ENCODE data around the gene TMEM163. TPM values are rescaled to one million over a fixed set of nuclear protein-coding genes. Genes with fewer than 3 reads are reported as not detected.
A peak's percentile ranks its signal among the peaks of the same experiment; 100 is the strongest.

The TMEM163 gene
- total and polyA plus RNA-seq, 2 of the 13 experiments (the other 11 are each of a cell fraction or from before 2014, with no cell fraction given), result 0.05 TPM; not detected in 1

GRCh38 chr2:134412639-134412999 lies 306.2 kb downstream of the TMEM163 start (continued):
- TF ChIP-seq ZNF770 (CRISPR knock-in tag; IDR thresholded peaks at IDR 0.05) (no peak), PHF8 (CRISPR knock-in tag; IDR thresholded peaks at IDR 0.05) (no peak; the same call in 1 of the 2 replicates), U2AF2 (IDR thresholded peaks at IDR 0.05; ENCODE audit: low read depth, low read length) (no peak), GPN1 (CRISPR knock-in tag; IDR thresholded peaks at IDR 0.05; ENCODE audit: borderline replicate concordance) (no peak), ATF7 (IDR thresholded peaks at IDR 0.05) (no peak), ATF7 (CRISPR knock-in tag; IDR thresholded peaks at IDR 0.05) (no peak), ZBTB38 (CRISPR knock-in tag; IDR thresholded peaks at IDR 0.05) (0 out of 2 replicates have a peak, but pooled peaks have one; percentile 1), ZXDC (CRISPR knock-in tag; IDR thresholded peaks at IDR 0.05) (no peak), MAFK (conservative IDR thresholded peaks at IDR 0.05 in 1 of 2, IDR thresholded peaks at IDR 0.05 in 1 of 2; ENCODE audit: low read length in 2 of 2) (no peak), SOX6 (IDR thresholded peaks at IDR 0.05) (no peak), SOX6 (CRISPR knock-in tag; IDR thresholded peaks at IDR 0.05) (no peak), MEIS2 (CRISPR knock-in tag; IDR thresholded peaks at IDR 0.05) (no peak), SRY (CRISPR knock-in tag; IDR thresholded peaks at IDR 0.05) (no peak), ZNF260 (CRISPR knock-in tag; IDR thresholded peaks at IDR 0.05; ENCODE audit: borderline replicate concordance, low read depth) (no peak), DR1 (CRISPR knock-in tag; IDR thresholded peaks at IDR 0.05) (no peak), KMT2A (CRISPR knock-in tag; IDR thresholded peaks at IDR 0.05) (no peak), ZNF740 (CRISPR knock-in tag; IDR thresholded peaks at IDR 0.05) (no peak), U2AF1 (optimal IDR thresholded peaks at IDR 0.05; ENCODE audit: low read depth, low read length) (no peak), ATF7-NPFF (CRISPR knock-in tag; IDR thresholded peaks at IDR 0.05; ENCODE audit: low read depth) (no peak)

Measured in HepG2 (cell line).